GM23338 (cell line): Measurements from ENCODE around the gene OR51E1. TPM values are rescaled to one million over a fixed set of nuclear protein-coding genes. Genes with fewer than 3 reads are reported as not detected.

Experiments used
- ATAC-seq: fragments of 200-7000 bp; cut with Tn5 transposase; 3 replicates; pipeline ENCODE4 v1.9.1; 2020
- DNase-seq: peaks from one replicate; pipeline ENCODE4 v3.0.0-alpha.2; 2015; ENCODE audit warnings: low spot score
- H2AFZ ChIP-seq: fragments of 200-600 bp; sonication (generic); 2 replicates; pipeline ENCODE4 v1.8.0; 2016; ENCODE audit warnings: antibody characterized with exemption, mild to moderate bottlenecking, moderate library complexity
- H3F3A ChIP-seq: fragments of 200-600 bp; sonication (generic); replicated peaks from 2 replicates; pipeline ENCODE4 v1.8.0; 2017; ENCODE audit warnings: antibody characterized with exemption, mixed run types, low read depth
- H3K27ac ChIP-seq: fragments of 200-600 bp; sonication (generic); 2 replicates; pipeline ENCODE4 v1.6.1; 2016; ENCODE audit warnings: low read depth
- H3K27me3 ChIP-seq: fragments of 200-600 bp; sonication (generic); 2 replicates; pipeline ENCODE4 v1.8.0; 2016; ENCODE audit warnings: mild to moderate bottlenecking, mixed run types, moderate library complexity; ENCODE audit not compliant: insufficient read depth
- H3K36me3 ChIP-seq: fragments of 200-600 bp; sonication (generic); 2 replicates; pipeline ENCODE4 v1.8.0; 2016; ENCODE audit warnings: mild to moderate bottlenecking; ENCODE audit not compliant: insufficient read depth
- H3K4me1 ChIP-seq: fragments of 200-600 bp; sonication (generic); 2 replicates; pipeline ENCODE4 v1.8.0; 2016; ENCODE audit warnings: mild to moderate bottlenecking, moderate library complexity; ENCODE audit not compliant: insufficient read depth
- H3K4me2 ChIP-seq: fragments of 200-600 bp; sonication (generic); 2 replicates; pipeline ENCODE4 v1.7.1; 2017; ENCODE audit warnings: mixed run types
- H3K4me3 ChIP-seq: fragments of 200-600 bp; sonication (generic); 2 replicates; pipeline ENCODE4 v1.6.1; 2016; ENCODE audit warnings: mixed run types
- H3K79me2 ChIP-seq: fragments of 200-600 bp; sonication (generic); replicated peaks from 2 replicates; pipeline ENCODE4 v1.8.0; 2017; ENCODE audit warnings: mild to moderate bottlenecking; ENCODE audit not compliant: insufficient read depth
- H3K9me2 ChIP-seq: fragments of 200-600 bp; sonication (generic); 2 replicates; pipeline ENCODE4 v1.8.0; 2017; ENCODE audit not compliant: insufficient read depth
- H4K20me1 ChIP-seq: fragments of 200-600 bp; sonication (generic); replicated peaks from 2 replicates; pipeline ENCODE4 v1.8.0; 2017; ENCODE audit warnings: mild to moderate bottlenecking; ENCODE audit not compliant: insufficient read depth
- H3K27ac Mint-ChIP-seq: 2 replicates; pipeline ENCODE4 v1.8.0; 2020; ENCODE audit warnings: inconsistent platforms, mild to moderate bottlenecking, moderate library complexity, mixed read lengths
- H3K27me3 Mint-ChIP-seq: 3 replicates; pipeline ENCODE4 v1.8.0; 2022; ENCODE audit warnings: low read depth, mild to moderate bottlenecking, moderate library complexity, mixed read lengths, inconsistent platforms; ENCODE audit not compliant: insufficient read depth, poor library complexity
- H3K36me3 Mint-ChIP-seq: 3 replicates; pipeline ENCODE4 v1.8.0; 2021; ENCODE audit warnings: low read depth, mild to moderate bottlenecking, inconsistent platforms, moderate library complexity, mixed read lengths
- H3K4me1 Mint-ChIP-seq: 3 replicates; pipeline ENCODE4 v1.8.0; 2020; ENCODE audit warnings: mild to moderate bottlenecking, inconsistent platforms, mixed read lengths
- H3K4me3 Mint-ChIP-seq: 3 replicates; pipeline ENCODE4 v1.8.0; 2021; ENCODE audit warnings: moderate library complexity, mild to moderate bottlenecking, inconsistent platforms, mixed read lengths
- H3K9me3 Mint-ChIP-seq: 3 replicates; pipeline ENCODE4 v1.8.0; 2020; ENCODE audit warnings: moderate library complexity, mild to moderate bottlenecking, inconsistent platforms, mixed read lengths
- ETS1 ChIP-seq: IDR thresholded peaks from 2 replicates; pipeline ENCODE4 v1.6.1; 2016; ENCODE audit warnings: antibody characterized with exemption
- EZH2 ChIP-seq: fragments of 200-600 bp; sonication (generic); IDR thresholded peaks from one replicate; pipeline ENCODE4 v1.8.0; 2017; ENCODE audit warnings: antibody characterized with exemption, mild to moderate bottlenecking, low read depth; ENCODE audit not compliant: unreplicated experiment
- EZH2phosphoT487 ChIP-seq: fragments of 200-600 bp; sonication (generic); IDR thresholded peaks from one replicate; pipeline ENCODE4 v1.8.1; 2018; ENCODE audit warnings: antibody characterized with exemption; ENCODE audit not compliant: unreplicated experiment
- NANOG ChIP-seq: IDR thresholded peaks from 2 replicates; pipeline ENCODE4 v1.6.1; 2016; ENCODE audit warnings: antibody characterized with exemption, borderline replicate concordance
- POLR2AphosphoS5 ChIP-seq: IDR thresholded peaks from 2 replicates; pipeline ENCODE4 v1.6.1; 2016; ENCODE audit warnings: antibody characterized with exemption, low read depth
- STAT1 ChIP-seq: IDR thresholded peaks from one replicate; pipeline ENCODE4 v1.6.1; 2016; ENCODE audit warnings: antibody characterized with exemption; ENCODE audit not compliant: unreplicated experiment
- ZNF114 ChIP-seq: fragments of 250-450 bp; sonication (Bioruptor Pico); IDR thresholded peaks from 2 replicates; pipeline ENCODE4 v1.5.0; 2020; ENCODE audit warnings: mild to moderate bottlenecking, moderate library complexity
- ZNF462 ChIP-seq: fragments of 250-450 bp; sonication (Bioruptor Pico); IDR thresholded peaks from 2 replicates; pipeline ENCODE4 v1.5.0; 2020; ENCODE audit warnings: mild to moderate bottlenecking, moderate library complexity
- polyA plus RNA-seq: library from polyadenylated mRNA; unstranded; fragments of >200 nt; fragmentation: Nextera tagmentation; extraction: Ambion mirVana; gene quantifications from 2 replicates; pipeline ENCODE4 v1.2.1, GENCODE V29; 2016
- total RNA-seq: library from RNA; depleted of rRNA; stranded (reverse); fragments of >200 nt; shearing (Covaris generic); gene quantifications from 2 replicates; pipeline ENCODE4 v1.2.3, GENCODE V29; 2014

OR51E1 gene
- total and polyA plus RNA-seq, 2 experiments from 2014 or later = not detected

- TF ChIP-seq ETS1 = no peak
- TF ChIP-seq NANOG = no peak
- no peak for TF ChIP-seq EZH2
- TF ChIP-seq EZH2phosphoT487 = no peak
- TF ChIP-seq STAT1 = no peak
Measured at GRCh38 chr11:4607096-4607495, 36.7 kb upstream of the OR51E1 start (continued).

- Histone ChIP-seq H3K79me2 (no peaks in the 10 kb centered on the region), H3K4me3 (peak within 1 kb of the TSS; percentile 59), H3F3A (no peaks in the 10 kb centered on the region), H3K9me2 (peaks cover 8% of the 10 kb centered on the region; the same call in 1 of the 2 replicates), H3K27ac (peak within 1 kb of the TSS; percentile 33), H3K36me3 (no peaks in the 10 kb centered on the region), H3K4me2 (peak within 1 kb of the TSS; percentile 84), H4K20me1 (no peaks in the 10 kb centered on the region), H3K4me1 (peaks cover 6% of the 10 kb centered on the region), H3K27me3 (no peaks in the 10 kb centered on the region), H2AFZ (peak within 1 kb of the TSS; percentile 93; the same call in 1 of the 2 replicates)
- ATAC-seq (peak; percentile 99), DNase-seq (peak; percentile 96)
- Mint-ChIP-seq H3K4me1 (peaks cover 6% of the 10 kb centered on the region; the same call in 2 of the 3 replicates), H3K4me3 (peak within 1 kb of the TSS; percentile 89), H3K36me3 (no peaks in the 10 kb centered on the region), H3K27ac (peak within 1 kb of the TSS; percentile 82), H3K27me3 (peaks cover 4% of the 10 kb centered on the region), H3K9me3 (no peaks in the 10 kb centered on the region)
- peak; percentile 53 for TF ChIP-seq POLR2AphosphoS5
- TF ChIP-seq ZNF462 (CRISPR knock-in tag) = no peak; the same call in 1 of the 2 replicates
- TF ChIP-seq ZNF114 = peak; percentile 29; the same call in 1 of the 2 replicates
Measured at GRCh38 chr11:4607781-4608666, 35.8 kb upstream of the OR51E1 start, which contains the start of gene TRIM68. Gene TRIM68, minus strand, starts transcription at chr11:4608231. Its CDS starts 2,727 bp downstream, at chr11:4605504.
